ENCODE results near the gene MRPS25.

MRPS25 gene

GRCh38 chr3:15102836-15103235 is 37.7 kb upstream of the MRPS25 start:
- no peak for ATAC-seq
- TF ChIP-seq RARB (CRISPR knock-in tag; IDR thresholded peaks at IDR 0.05): no peak
- TF ChIP-seq ZNF70 (CRISPR knock-in tag; IDR thresholded peaks at IDR 0.05): no peak
- TF ChIP-seq ZNF565 (CRISPR knock-in tag; conservative IDR thresholded peaks at IDR 0.05; ENCODE audit: low read depth): no peak
- TF ChIP-seq GLIS3 (CRISPR knock-in tag; IDR thresholded peaks at IDR 0.05): no peak
- no peak for TF ChIP-seq ARNTL (CRISPR knock-in tag; IDR thresholded peaks at IDR 0.05; ENCODE audit: borderline replicate concordance, low read depth)
- no peak for TF ChIP-seq POU6F1 (CRISPR knock-in tag; IDR thresholded peaks at IDR 0.05; ENCODE audit: borderline replicate concordance, low read depth)
- no peak for TF ChIP-seq OSR1 (CRISPR knock-in tag; IDR thresholded peaks at IDR 0.05)
- no peak for TF ChIP-seq TCF4 (CRISPR knock-in tag; IDR thresholded peaks at IDR 0.05; ENCODE audit: borderline replicate concordance)
- TF ChIP-seq PPARA (CRISPR knock-in tag; IDR thresholded peaks at IDR 0.05; ENCODE audit: borderline replicate concordance): no peak

GRCh38 chr3:15102256-15102655 is 37.1 kb upstream of the MRPS25 start:
- ATAC-seq: no peak
- TF ChIP-seq ESRRG (CRISPR knock-in tag; IDR thresholded peaks at IDR 0.05) (no peak), CREB5 (CRISPR knock-in tag; IDR thresholded peaks at IDR 0.05; ENCODE audit: low read depth) (no peak), CSRNP3 (CRISPR knock-in tag; IDR thresholded peaks at IDR 0.05) (no peak), ARNTL (CRISPR knock-in tag; IDR thresholded peaks at IDR 0.05; ENCODE audit: borderline replicate concordance, low read depth) (no peak), PATZ1 (CRISPR knock-in tag; IDR thresholded peaks at IDR 0.05; ENCODE audit: borderline replicate concordance) (no peak), ZFP30 (CRISPR knock-in tag; IDR thresholded peaks at IDR 0.05) (no peak), TOX (CRISPR knock-in tag; IDR thresholded peaks at IDR 0.05; ENCODE audit: borderline replicate concordance) (no peak), GLIS3 (CRISPR knock-in tag; IDR thresholded peaks at IDR 0.05) (no peak), POU6F1 (CRISPR knock-in tag; IDR thresholded peaks at IDR 0.05; ENCODE audit: borderline replicate concordance, low read depth) (no peak), SNAI2 (CRISPR knock-in tag; IDR thresholded peaks at IDR 0.05) (no peak), ZNF8 (CRISPR knock-in tag; IDR thresholded peaks at IDR 0.05) (no peak), BACH2 (CRISPR knock-in tag; IDR thresholded peaks at IDR 0.05; ENCODE audit: borderline replicate concordance) (no peak), OSR1 (CRISPR knock-in tag; IDR thresholded peaks at IDR 0.05) (no peak), TCF4 (CRISPR knock-in tag; IDR thresholded peaks at IDR 0.05; ENCODE audit: borderline replicate concordance) (no peak), ISL1 (CRISPR knock-in tag; IDR thresholded peaks at IDR 0.05) (no peak), ZNF565 (CRISPR knock-in tag; conservative IDR thresholded peaks at IDR 0.05; ENCODE audit: low read depth) (no peak), ZNF70 (CRISPR knock-in tag; IDR thresholded peaks at IDR 0.05) (no peak), TSHZ2 (CRISPR knock-in tag; IDR thresholded peaks at IDR 0.05) (no peak), ZC3H10 (CRISPR knock-in tag; IDR thresholded peaks at IDR 0.05) (no peak), ZFP3 (CRISPR knock-in tag; IDR thresholded peaks at IDR 0.05) (no peak)

Measured in SK-N-SH treated with all-trans-retinoic acid at 6 μM for 48 hours (cell line).